HepG2 (cell line): Measurements from ENCODE around the gene FAM184B. TPM values are rescaled to one million over a fixed set of nuclear protein-coding genes. Genes with fewer than 3 reads are reported as not detected.

Experiments used
- ATAC-seq: fragments of 200-7000 bp; cut with Tn5 transposase; 3 replicates; pipeline ENCODE4 v1.9.1; 2020; ENCODE audit warnings: mild to moderate bottlenecking, moderate library complexity
- BruUV-seq: library from RNA; stranded (reverse); fragments of 400-500 nt; replicated peaks from 2 replicates; lab custom pipeline; 2021; lab: Mats Ljungman, UMichigan
- CTCF ChIA-PET: fragments of 300-600 bp; formaldehyde crosslinking; extraction: SDS; loops from one replicate; lab custom pipeline; 2021; ENCODE audit warnings: low total read pairs, inconsistent platforms, low intra/inter-chr PET ratio; lab: Yijun Ruan, JAX
- POLR2A ChIA-PET: fragments of 350-600 bp; sonication (Branson Sonifier 250); formaldehyde crosslinking; loops from one replicate; lab custom pipeline; 2020; ENCODE audit warnings: antibody characterized with exemption, inconsistent platforms; lab: Yijun Ruan, JAX
- DNase-seq: peaks from one replicate; pipeline ENCODE4 v3.0.0-alpha.2; 2015; ENCODE audit warnings: low spot score
- FAIRE-seq: peaks from 3 replicates; lab custom pipeline; 2011; peaks lifted over from hg19 to GRCh38; lab: Jason Lieb, UNC
- H2AFZ ChIP-seq: one replicate; pipeline ENCODE4 v1.6.1; 2011; ENCODE audit warnings: low read length, inconsistent platforms
- H3K27ac ChIP-seq: fragments of 300-600 bp; 3 replicates; pipeline ENCODE4 v1.8.0; 2011; ENCODE audit warnings: mixed run types, mild to moderate bottlenecking, mixed read lengths, low read length, inconsistent platforms; ENCODE audit not compliant: insufficient read depth; ENCODE audit errors: extremely low read length
- H3K27me3 ChIP-seq, 2 experiments: fragments of 200-600 bp in 1 of 2; 2 replicates in 1 of 2; 3 replicates in 1 of 2; pipeline versions ENCODE4 v1.6.0 to v1.8.0; 2011; ENCODE audit warnings: low read length in 2 of 2, mild to moderate bottlenecking in 2 of 2, moderate library complexity in 2 of 2, inconsistent platforms in 1 of 2; ENCODE audit not compliant: insufficient read depth in 2 of 2, control insufficient read depth in 1 of 2
- H3K36me3 ChIP-seq, 2 experiments: fragments of 200-600 bp in 1 of 2; replicated peaks in 1 of 2; 2 replicates in 1 of 2; 3 replicates in 1 of 2; pipeline versions ENCODE4 v1.5.1 to v1.8.0; 2011; ENCODE audit warnings: low read length in 2 of 2, inconsistent platforms in 1 of 2; ENCODE audit not compliant: insufficient read depth in 2 of 2, control insufficient read depth in 1 of 2
- H3K4me1 ChIP-seq: 2 replicates; pipeline ENCODE4 v1.5.1; 2012; ENCODE audit warnings: low read length, inconsistent platforms; ENCODE audit not compliant: insufficient read depth
- H3K4me2 ChIP-seq: 2 replicates; pipeline ENCODE4 v1.6.0; 2011; ENCODE audit warnings: low read depth, low read length, inconsistent platforms
- H3K4me3 ChIP-seq, 3 experiments: fragments of 200-600 bp in 1 of 3; sonication (generic), shearing (Covaris generic) in 1 of 3; replicated peaks in 1 of 3; 2 replicates each; pipeline ENCODE4 v1.5.1; 2011 to 2016; ENCODE audit warnings: low read length in 3 of 3, inconsistent platforms in 2 of 3, low read depth in 2 of 3, mild to moderate bottlenecking in 2 of 3, control low read depth in 1 of 3, mixed read lengths in 1 of 3; ENCODE audit not compliant: insufficient read depth in 1 of 3
- H3K79me2 ChIP-seq: one replicate; pipeline ENCODE4 v1.6.1; 2011; ENCODE audit warnings: low read length, inconsistent platforms; ENCODE audit not compliant: insufficient read depth
- H3K9ac ChIP-seq: 2 replicates; pipeline ENCODE4 v1.6.0; 2011; ENCODE audit warnings: mild to moderate bottlenecking, low read depth, low read length, inconsistent platforms; ENCODE audit not compliant: insufficient read depth
- H3K9me3 ChIP-seq: 2 replicates; pipeline ENCODE4 v1.5.1; 2012; ENCODE audit warnings: mild to moderate bottlenecking, low read length
- H4K20me1 ChIP-seq: 2 replicates; pipeline ENCODE4 v1.6.0; 2011; ENCODE audit warnings: inconsistent platforms, mild to moderate bottlenecking, low read length, moderate library complexity; ENCODE audit not compliant: insufficient read depth
- ELF1 ChIP-seq: sonication (generic); formaldehyde crosslinking; IDR thresholded peaks from 2 replicates; pipeline ENCODE4 v1.4.0; 2020; ENCODE audit warnings: missing genetic modification reagents
- HNRNPL ChIP-seq: fragments of 200-400 bp; formaldehyde crosslinking; IDR thresholded peaks from 2 replicates; pipeline ENCODE4 v1.6.1; 2017; ENCODE audit warnings: mild to moderate bottlenecking, low read depth, low read length
- POLR2G ChIP-seq: fragments of 200-400 bp; formaldehyde crosslinking; IDR thresholded peaks from 2 replicates; pipeline ENCODE4 v1.6.1; 2018; ENCODE audit warnings: mild to moderate bottlenecking, low read depth, low read length, moderate library complexity
- ZNF143 ChIP-seq: sonication (generic); formaldehyde crosslinking; IDR thresholded peaks from 2 replicates; pipeline ENCODE4 v1.4.0; 2020; ENCODE audit warnings: missing genetic modification reagents
- ZNF414 ChIP-seq: sonication (generic); formaldehyde crosslinking; IDR thresholded peaks from 2 replicates; pipeline ENCODE4 v1.5.0; 2020; ENCODE audit warnings: missing genetic modification reagents
- in situ Hi-C: cut with HindIII; loops from 2 replicates; pipeline ENCODE4 v1.10.0; 2017; ENCODE audit warnings: low pct_unique_long_range_greater_than_20kb; ENCODE audit not compliant: extremely low pct_ligation_motif_present
- intact Hi-C: fragments of 100-400 bp; cut with micrococcal nuclease; formaldehyde crosslinking; loops from one replicate; pipeline ENCODE4 v1.10.0; 2022; ENCODE audit not compliant: unreplicated experiment
- polyA plus RNA-seq, 8 experiments: library from polyadenylated mRNA; depleted of rRNA in 3 of 8; stranded (reverse) in 7 of 8; unstranded in 1 of 8; fragments of >200 nt; fragmentation: Illumina TruSeq in 4 of 8; extraction: Trizol in 4 of 8; gene quantifications; 2 replicates each; pipeline versions ENCODE4 v1.2.1 to v1.2.3, GENCODE V29; 2011 to 2016; ENCODE audit warnings: low read depth in 4 of 8, missing spikeins in 1 of 8, mixed read lengths in 1 of 8; ENCODE audit not compliant: insufficient read depth in 1 of 8
- total RNA-seq, 5 experiments: library from RNA; depleted of rRNA; stranded (reverse); fragments of >200 nt; fragmentation: Illumina TruSeq; extraction: Trizol; gene quantifications; 2 replicates each; pipeline ENCODE4 v1.2.3, GENCODE V29; 2016; ENCODE audit warnings: low read depth in 1 of 5
- TF ChIP-seq, protein P1 (sequence below): sonication (generic); formaldehyde crosslinking; IDR thresholded peaks from 2 replicates; pipeline ENCODE4 v1.4.0; 2020; ENCODE audit warnings: missing genetic modification reagents

FAM184B gene
- total and polyA plus RNA-seq, 2 of the 13 experiments (the other 11 are each of a cell fraction or from before 2014, with no cell fraction given), result not detected

- TF ChIP-seq ZNF143, result no peak
- TF ChIP-seq ELF1 (CRISPR knock-in tag), result no peak
- no peak for TF ChIP-seq POLR2G
- no peak for TF ChIP-seq HNRNPL
- no peak for TF ChIP-seq ZNF414 (CRISPR knock-in tag)
Measured at GRCh38 chr4:17680559-17681280, 100.7 kb downstream of the FAM184B start (continued).

DNA sequence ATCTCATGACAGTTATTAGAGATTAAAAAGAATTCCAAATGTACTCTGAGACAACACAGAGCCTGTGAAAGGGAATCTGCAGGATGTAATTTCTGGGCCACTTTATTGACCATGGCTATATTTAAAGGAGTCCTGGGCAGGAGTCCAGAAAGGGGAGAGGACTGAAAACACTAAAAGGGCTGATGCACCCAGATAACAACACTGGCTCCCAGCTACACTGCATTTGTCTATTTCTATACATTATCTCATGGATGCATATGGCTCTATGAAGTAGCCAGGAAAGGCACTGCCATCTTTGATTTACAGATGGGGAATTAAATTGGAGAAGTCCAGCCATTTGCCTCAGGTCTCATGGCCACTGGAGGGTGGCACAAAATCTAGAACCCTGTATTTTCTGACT lies 111.0 kb downstream of the FAM184B start:
- peaks cover 9% of the 10 kb centered on the region for H3K4me1 ChIP-seq
- no peak overlapping the region for H3K9ac ChIP-seq
- H3K79me2 ChIP-seq, result no peaks in the 10 kb centered on the region
- BruUV-seq, result no TSS peak
- ChIA-PET CTCF (no interaction called here), POLR2A (no interaction called here)
- no peak overlapping the region for H3K4me3 ChIP-seq
- H3K9me3 ChIP-seq, result no peaks in the 10 kb centered on the region
- ATAC-seq, result no peak
- no peak overlapping the region for H3K27ac ChIP-seq
- H3K36me3 ChIP-seq, result no peaks in the 10 kb centered on the region
- intact Hi-C loops (no loop called here), in situ Hi-C loops (no loop called here)
- TF ChIP-seq, protein P1, sequence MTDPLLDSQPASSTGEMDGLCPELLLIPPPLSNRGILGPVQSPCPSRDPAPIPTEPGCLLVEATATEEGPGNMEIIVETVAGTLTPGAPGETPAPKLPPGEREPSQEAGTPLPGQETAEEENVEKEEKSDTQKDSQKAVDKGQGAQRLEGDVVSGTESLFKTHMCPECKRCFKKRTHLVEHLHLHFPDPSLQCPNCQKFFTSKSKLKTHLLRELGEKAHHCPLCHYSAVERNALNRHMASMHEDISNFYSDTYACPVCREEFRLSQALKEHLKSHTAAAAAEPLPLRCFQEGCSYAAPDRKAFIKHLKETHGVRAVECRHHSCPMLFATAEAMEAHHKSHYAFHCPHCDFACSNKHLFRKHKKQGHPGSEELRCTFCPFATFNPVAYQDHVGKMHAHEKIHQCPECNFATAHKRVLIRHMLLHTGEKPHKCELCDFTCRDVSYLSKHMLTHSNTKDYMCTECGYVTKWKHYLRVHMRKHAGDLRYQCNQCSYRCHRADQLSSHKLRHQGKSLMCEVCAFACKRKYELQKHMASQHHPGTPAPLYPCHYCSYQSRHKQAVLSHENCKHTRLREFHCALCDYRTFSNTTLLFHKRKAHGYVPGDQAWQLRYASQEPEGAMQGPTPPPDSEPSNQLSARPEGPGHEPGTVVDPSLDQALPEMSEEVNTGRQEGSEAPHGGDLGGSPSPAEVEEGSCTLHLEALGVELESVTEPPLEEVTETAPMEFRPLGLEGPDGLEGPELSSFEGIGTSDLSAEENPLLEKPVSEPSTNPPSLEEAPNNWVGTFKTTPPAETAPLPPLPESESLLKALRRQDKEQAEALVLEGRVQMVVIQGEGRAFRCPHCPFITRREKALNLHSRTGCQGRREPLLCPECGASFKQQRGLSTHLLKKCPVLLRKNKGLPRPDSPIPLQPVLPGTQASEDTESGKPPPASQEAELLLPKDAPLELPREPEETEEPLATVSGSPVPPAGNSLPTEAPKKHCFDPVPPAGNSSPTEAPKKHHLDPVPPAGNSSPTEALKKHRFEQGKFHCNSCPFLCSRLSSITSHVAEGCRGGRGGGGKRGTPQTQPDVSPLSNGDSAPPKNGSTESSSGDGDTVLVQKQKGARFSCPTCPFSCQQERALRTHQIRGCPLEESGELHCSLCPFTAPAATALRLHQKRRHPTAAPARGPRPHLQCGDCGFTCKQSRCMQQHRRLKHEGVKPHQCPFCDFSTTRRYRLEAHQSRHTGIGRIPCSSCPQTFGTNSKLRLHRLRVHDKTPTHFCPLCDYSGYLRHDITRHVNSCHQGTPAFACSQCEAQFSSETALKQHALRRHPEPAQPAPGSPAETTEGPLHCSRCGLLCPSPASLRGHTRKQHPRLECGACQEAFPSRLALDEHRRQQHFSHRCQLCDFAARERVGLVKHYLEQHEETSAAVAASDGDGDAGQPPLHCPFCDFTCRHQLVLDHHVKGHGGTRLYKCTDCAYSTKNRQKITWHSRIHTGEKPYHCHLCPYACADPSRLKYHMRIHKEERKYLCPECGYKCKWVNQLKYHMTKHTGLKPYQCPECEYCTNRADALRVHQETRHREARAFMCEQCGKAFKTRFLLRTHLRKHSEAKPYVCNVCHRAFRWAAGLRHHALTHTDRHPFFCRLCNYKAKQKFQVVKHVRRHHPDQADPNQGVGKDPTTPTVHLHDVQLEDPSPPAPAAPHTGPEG, result no peak
- no peaks in the 10 kb centered on the region for H3K27me3 ChIP-seq
- H3K4me2 ChIP-seq, result no peak overlapping the region
- no peak for DNase-seq
- no peak overlapping the region for H2AFZ ChIP-seq
- H4K20me1 ChIP-seq, result no peaks in the 10 kb centered on the region
- FAIRE-seq, result no peak
